ENCODE measurements around the gene IAH1.

IAH1 gene

GRCh38 chr2:9490789-9491188, 16.4 kb downstream of the IAH1 start:
- Histone ChIP-seq H3K4ac (ENCODE audit: low read depth, low read length) (no peak overlapping the region), H3K27ac (ENCODE audit: low read depth, low read length) (no peak overlapping the region)
- no CpG with 5 or more reads among the region's 2 CpGs for WGBS (ENCODE audit: extremely low coverage, insufficient coverage, insufficient read length)

GRCh38 chr2:9492927-9493326, 18.6 kb downstream of the IAH1 start:
- WGBS (ENCODE audit: extremely low coverage, insufficient coverage, insufficient read length): no CpG with 5 or more reads among the region's 2 CpGs
- Histone ChIP-seq H2BK120ac (ENCODE audit: insufficient read depth, low read length, poor library complexity) (no peak overlapping the region), H2AFZ (ENCODE audit: insufficient read depth, low read length, poor library complexity) (no peak overlapping the region), H3K9me3 (ENCODE audit: insufficient read depth, low read depth, low read length) (no peaks in the 10 kb centered on the region), H4K91ac (ENCODE audit: low read depth, low read length) (no peak overlapping the region), H3K27me3 (ENCODE audit: insufficient read depth, low read length) (no peaks in the 10 kb centered on the region), H3K27ac (ENCODE audit: low read depth, low read length) (no peak overlapping the region), H4K8ac (ENCODE audit: low read depth, low read length) (no peak overlapping the region), H3K23ac (ENCODE audit: low read length) (no peak overlapping the region), H2BK12ac (ENCODE audit: low read length) (no peak overlapping the region), H2BK5ac (ENCODE audit: low read depth, low read length, poor library complexity) (no peak overlapping the region), H3K14ac (ENCODE audit: low read length) (no peak overlapping the region), H3K4me3 (ENCODE audit: low read depth, low read length) (no peak overlapping the region), H3K79me1 (ENCODE audit: low read length) (no peaks in the 10 kb centered on the region), H3K9ac (ENCODE audit: low read length) (no peak overlapping the region), H3K4me2 (ENCODE audit: low read length) (no peak overlapping the region), H2AK5ac (ENCODE audit: low read length) (no peak overlapping the region), H3K4me1 (ENCODE audit: control insufficient read depth in 1 of 2, insufficient read depth in 2 of 2, low read length in 2 of 2) (no peaks in the 10 kb centered on the region), H3K18ac (ENCODE audit: low read length) (no peak overlapping the region), H3K4ac (ENCODE audit: low read depth, low read length) (no peak overlapping the region), H4K12ac (ENCODE audit: low read depth, low read length) (no peak overlapping the region), H3K79me2 (ENCODE audit: control insufficient read depth, insufficient read depth, low read length, poor library complexity) (no peaks in the 10 kb centered on the region), H3K36me3 (ENCODE audit: control insufficient read depth in 1 of 2, insufficient read depth in 2 of 2, low read length in 2 of 2) (peaks cover 33 to 47% of the 10 kb centered on the region in 2 experiments)
- peak in 1 of 2 donors; percentile 25 for DNase-seq

More at GRCh38 chr2:9490789-9491188, 16.4 kb downstream of the IAH1 start:
- Histone ChIP-seq H2AK5ac (ENCODE audit: low read length) (no peak overlapping the region), H3K18ac (ENCODE audit: low read length) (no peak overlapping the region), H3K36me3 (ENCODE audit: control insufficient read depth in 1 of 2, insufficient read depth in 2 of 2, low read length in 2 of 2) (peaks cover 25 to 48% of the 10 kb centered on the region in 2 experiments), H2AFZ (ENCODE audit: insufficient read depth, low read length, poor library complexity) (no peak overlapping the region), H3K4me2 (ENCODE audit: low read length) (no peak overlapping the region), H3K14ac (ENCODE audit: low read length) (no peak overlapping the region), H3K9me3 (ENCODE audit: insufficient read depth, low read depth, low read length) (no peaks in the 10 kb centered on the region), H4K12ac (ENCODE audit: low read depth, low read length) (no peak overlapping the region), H3K4me1 (ENCODE audit: control insufficient read depth in 1 of 2, insufficient read depth in 2 of 2, low read length in 2 of 2) (no peaks in the 10 kb centered on the region), H2BK5ac (ENCODE audit: low read depth, low read length, poor library complexity) (no peak overlapping the region), H3K4me3 (ENCODE audit: low read depth, low read length) (no peak overlapping the region), H3K79me2 (ENCODE audit: control insufficient read depth, insufficient read depth, low read length, poor library complexity) (no peaks in the 10 kb centered on the region), H2BK120ac (ENCODE audit: insufficient read depth, low read length, poor library complexity) (no peak overlapping the region), H2BK12ac (ENCODE audit: low read length) (no peak overlapping the region), H3K79me1 (ENCODE audit: low read length) (no peaks in the 10 kb centered on the region), H3K23ac (ENCODE audit: low read length) (no peak overlapping the region), H4K91ac (ENCODE audit: low read depth, low read length) (no peak overlapping the region), H4K8ac (ENCODE audit: low read depth, low read length) (no peak overlapping the region), H3K27me3 (ENCODE audit: insufficient read depth, low read length) (no peaks in the 10 kb centered on the region), H3K9ac (ENCODE audit: low read length) (no peak overlapping the region)
- DNase-seq: no peak

- Histone ChIP-seq H3K27me3 (ENCODE audit: insufficient read depth, low read length) (no peaks in the 10 kb centered on the region), H2AK5ac (ENCODE audit: low read length) (no peak overlapping the region), H2AFZ (ENCODE audit: insufficient read depth, low read length, poor library complexity) (no peak overlapping the region), H3K4me2 (ENCODE audit: low read length) (no peak overlapping the region), H4K12ac (ENCODE audit: low read depth, low read length) (no peak overlapping the region), H3K9me3 (ENCODE audit: insufficient read depth, low read depth, low read length) (no peaks in the 10 kb centered on the region), H3K9ac (ENCODE audit: low read length) (no peak overlapping the region), H2BK12ac (ENCODE audit: low read length) (no peak overlapping the region), H2BK120ac (ENCODE audit: insufficient read depth, low read length, poor library complexity) (no peak overlapping the region), H3K36me3 (ENCODE audit: control insufficient read depth in 1 of 2, insufficient read depth in 2 of 2, low read length in 2 of 2) (peaks cover 36 to 46% of the 10 kb centered on the region in 2 experiments), H2BK5ac (ENCODE audit: low read depth, low read length, poor library complexity) (no peak overlapping the region), H3K79me1 (ENCODE audit: low read length) (no peaks in the 10 kb centered on the region), H3K27ac (ENCODE audit: low read depth, low read length) (no peak overlapping the region), H3K14ac (ENCODE audit: low read length) (no peak overlapping the region), H3K4me3 (ENCODE audit: low read depth, low read length) (no peak overlapping the region), H3K79me2 (ENCODE audit: control insufficient read depth, insufficient read depth, low read length, poor library complexity) (no peaks in the 10 kb centered on the region), H4K91ac (ENCODE audit: low read depth, low read length) (no peak overlapping the region), H3K18ac (ENCODE audit: low read length) (no peak overlapping the region), H3K23ac (ENCODE audit: low read length) (no peak overlapping the region), H3K4ac (ENCODE audit: low read depth, low read length) (no peak overlapping the region), H3K4me1 (ENCODE audit: control insufficient read depth in 1 of 2, insufficient read depth in 2 of 2, low read length in 2 of 2) (no peaks in the 10 kb centered on the region), H4K8ac (ENCODE audit: low read depth, low read length) (no peak overlapping the region)
- no peak for DNase-seq
- no CpG with 5 or more reads among the region's 3 CpGs for WGBS (ENCODE audit: extremely low coverage, insufficient coverage, insufficient read length)
These were observed 19.1 kb downstream of the IAH1 start for GRCh38 chr2:9493478-9493877.

GRCh38 chr2:9494081-9494480, 19.7 kb downstream of the IAH1 start:
- no peak overlapping the region for H4K91ac ChIP-seq (ENCODE audit: low read depth, low read length)
- no peaks in the 10 kb centered on the region for H3K9me3 ChIP-seq (ENCODE audit: insufficient read depth, low read depth, low read length)
- H2AK5ac ChIP-seq (ENCODE audit: low read length): no peak overlapping the region
- no peaks in the 10 kb centered on the region for H3K27me3 ChIP-seq (ENCODE audit: insufficient read depth, low read length)
- no peak for DNase-seq
- no peak overlapping the region for H2AFZ ChIP-seq (ENCODE audit: insufficient read depth, low read length, poor library complexity)
- no peak overlapping the region for H3K18ac ChIP-seq (ENCODE audit: low read length)
- H3K9ac ChIP-seq (ENCODE audit: low read length): no peak overlapping the region
- H3K4me1 ChIP-seq (ENCODE audit: control insufficient read depth in 1 of 2, insufficient read depth in 2 of 2, low read length in 2 of 2): no peaks in the 10 kb centered on the region
- no peak overlapping the region for H3K4me3 ChIP-seq (ENCODE audit: low read depth, low read length)
- no peaks in the 10 kb centered on the region for H3K79me1 ChIP-seq (ENCODE audit: low read length)
- no peak overlapping the region for H3K27ac ChIP-seq (ENCODE audit: low read depth, low read length)
- peaks cover 36 to 46% of the 10 kb centered on the region in 2 experiments for H3K36me3 ChIP-seq (ENCODE audit: control insufficient read depth in 1 of 2, insufficient read depth in 2 of 2, low read length in 2 of 2)
- no peak overlapping the region for H4K8ac ChIP-seq (ENCODE audit: low read depth, low read length)
- H3K23ac ChIP-seq (ENCODE audit: low read length): no peak overlapping the region
- H3K79me2 ChIP-seq (ENCODE audit: control insufficient read depth, insufficient read depth, low read length, poor library complexity): no peaks in the 10 kb centered on the region
- no peak overlapping the region for H2BK12ac ChIP-seq (ENCODE audit: low read length)
- no peak overlapping the region for H3K14ac ChIP-seq (ENCODE audit: low read length)
- H4K12ac ChIP-seq (ENCODE audit: low read depth, low read length): no peak overlapping the region
- H3K4ac ChIP-seq (ENCODE audit: low read depth, low read length): no peak overlapping the region
- H2BK120ac ChIP-seq (ENCODE audit: insufficient read depth, low read length, poor library complexity): no peak overlapping the region
- no peak overlapping the region for H3K4me2 ChIP-seq (ENCODE audit: low read length)
- H2BK5ac ChIP-seq (ENCODE audit: low read depth, low read length, poor library complexity): no peak overlapping the region
- no CpG with 5 or more reads among the region's 1 CpG for WGBS (ENCODE audit: extremely low coverage, insufficient coverage, insufficient read length)
